GM20000 (cell line): ENCODE results near the gene DIDO1.

Experiments used
- DNase-seq: peaks from one replicate; pipeline ENCODE4 v3.0.0; 2012; ENCODE audit warnings: low spot score
- TF ChIP-seq, protein P1 (sequence below): IDR thresholded peaks from 2 replicates; pipeline ENCODE4 v1.5.1; 2012; ENCODE audit warnings: mild to moderate bottlenecking, control low read depth; ENCODE audit errors: extremely low read depth, missing control alignments

DIDO1 gene

DNA sequence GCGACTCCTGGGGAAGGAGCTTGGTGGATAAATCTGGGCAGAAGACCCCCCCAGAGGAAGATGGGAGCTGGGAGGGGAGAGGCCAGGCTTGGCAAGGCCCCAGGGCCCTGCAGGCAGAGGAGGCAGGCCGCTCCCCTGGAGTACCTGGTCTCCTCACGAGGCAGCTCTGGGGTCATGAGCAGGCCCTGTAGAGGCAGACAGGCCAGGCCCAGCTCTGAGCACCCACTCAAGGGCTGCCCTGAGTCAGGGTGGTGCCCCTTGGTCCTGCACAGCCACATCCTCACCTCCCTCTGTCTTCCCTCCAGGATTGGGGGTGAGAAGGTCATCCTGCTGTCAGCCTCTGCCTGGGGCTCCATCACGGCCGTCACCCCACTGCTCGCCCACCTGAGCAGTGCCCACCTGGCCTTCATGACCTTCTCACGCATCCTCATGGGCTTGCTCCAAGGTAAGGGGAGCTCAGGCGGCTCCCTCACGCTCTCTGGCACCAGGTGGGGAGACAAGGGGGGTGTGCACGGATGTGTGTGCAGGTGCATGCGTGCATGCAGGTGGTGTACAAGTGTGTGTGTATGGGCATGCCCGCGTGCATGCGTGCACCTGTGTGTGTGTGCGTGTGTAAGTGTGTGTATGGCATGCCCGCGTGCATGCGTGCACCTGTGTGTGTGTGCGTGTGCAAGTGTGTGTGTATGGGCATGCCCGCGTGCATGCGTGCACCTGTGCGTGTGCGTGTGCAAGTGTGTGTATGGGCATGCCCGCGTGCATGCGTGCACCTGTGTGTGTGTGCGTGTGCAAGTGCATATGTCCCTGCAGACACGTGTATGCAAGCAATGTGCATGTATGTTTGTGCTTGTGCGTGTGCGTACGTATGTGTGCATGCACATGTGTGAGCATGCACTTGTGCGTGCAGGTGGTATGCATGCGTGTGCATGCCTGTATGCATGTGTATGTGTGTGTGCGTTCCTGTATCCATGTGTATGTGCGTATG is 31.1 kb upstream of the DIDO1 start:
- no peak for DNase-seq
- TF ChIP-seq, protein P1, sequence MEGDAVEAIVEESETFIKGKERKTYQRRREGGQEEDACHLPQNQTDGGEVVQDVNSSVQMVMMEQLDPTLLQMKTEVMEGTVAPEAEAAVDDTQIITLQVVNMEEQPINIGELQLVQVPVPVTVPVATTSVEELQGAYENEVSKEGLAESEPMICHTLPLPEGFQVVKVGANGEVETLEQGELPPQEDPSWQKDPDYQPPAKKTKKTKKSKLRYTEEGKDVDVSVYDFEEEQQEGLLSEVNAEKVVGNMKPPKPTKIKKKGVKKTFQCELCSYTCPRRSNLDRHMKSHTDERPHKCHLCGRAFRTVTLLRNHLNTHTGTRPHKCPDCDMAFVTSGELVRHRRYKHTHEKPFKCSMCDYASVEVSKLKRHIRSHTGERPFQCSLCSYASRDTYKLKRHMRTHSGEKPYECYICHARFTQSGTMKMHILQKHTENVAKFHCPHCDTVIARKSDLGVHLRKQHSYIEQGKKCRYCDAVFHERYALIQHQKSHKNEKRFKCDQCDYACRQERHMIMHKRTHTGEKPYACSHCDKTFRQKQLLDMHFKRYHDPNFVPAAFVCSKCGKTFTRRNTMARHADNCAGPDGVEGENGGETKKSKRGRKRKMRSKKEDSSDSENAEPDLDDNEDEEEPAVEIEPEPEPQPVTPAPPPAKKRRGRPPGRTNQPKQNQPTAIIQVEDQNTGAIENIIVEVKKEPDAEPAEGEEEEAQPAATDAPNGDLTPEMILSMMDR = no peak

DNA sequence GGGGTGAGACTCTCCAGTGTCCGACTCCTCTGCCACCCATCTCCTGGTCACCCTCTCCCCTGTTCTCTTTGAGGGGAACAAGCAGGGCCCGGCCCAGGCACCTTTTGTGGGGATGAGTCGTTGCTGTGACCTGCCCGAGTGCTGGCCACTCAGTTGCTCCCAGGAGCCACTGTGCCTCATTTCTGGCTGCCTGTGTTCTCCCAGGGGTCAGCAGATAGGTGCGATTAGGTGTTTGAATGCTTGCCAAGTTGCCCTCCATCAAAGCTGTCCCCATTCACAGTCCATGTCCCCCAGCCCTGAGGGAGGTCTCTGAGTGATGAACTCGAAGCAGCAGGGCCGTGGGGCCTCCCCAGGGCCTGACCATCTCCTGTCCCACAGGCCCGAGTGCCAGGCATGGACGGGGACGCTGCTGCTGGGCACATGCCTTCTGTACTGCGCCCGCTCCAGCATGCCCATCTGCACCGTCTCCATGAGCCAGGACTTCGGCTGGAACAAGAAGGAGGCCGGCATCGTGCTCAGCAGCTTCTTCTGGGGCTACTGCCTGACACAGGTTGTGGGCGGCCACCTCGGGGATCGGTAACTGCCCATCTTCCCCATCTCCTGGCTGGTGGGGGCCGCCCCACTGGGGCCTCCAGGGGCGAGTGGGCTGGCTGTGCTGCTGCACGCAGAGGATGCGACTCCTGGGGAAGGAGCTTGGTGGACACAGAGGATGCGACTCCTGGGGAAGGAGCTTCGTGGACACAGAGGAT is 30.3 kb upstream of the DIDO1 start:
- no peak for DNase-seq
- TF ChIP-seq, protein P1 = no peak

DNA sequence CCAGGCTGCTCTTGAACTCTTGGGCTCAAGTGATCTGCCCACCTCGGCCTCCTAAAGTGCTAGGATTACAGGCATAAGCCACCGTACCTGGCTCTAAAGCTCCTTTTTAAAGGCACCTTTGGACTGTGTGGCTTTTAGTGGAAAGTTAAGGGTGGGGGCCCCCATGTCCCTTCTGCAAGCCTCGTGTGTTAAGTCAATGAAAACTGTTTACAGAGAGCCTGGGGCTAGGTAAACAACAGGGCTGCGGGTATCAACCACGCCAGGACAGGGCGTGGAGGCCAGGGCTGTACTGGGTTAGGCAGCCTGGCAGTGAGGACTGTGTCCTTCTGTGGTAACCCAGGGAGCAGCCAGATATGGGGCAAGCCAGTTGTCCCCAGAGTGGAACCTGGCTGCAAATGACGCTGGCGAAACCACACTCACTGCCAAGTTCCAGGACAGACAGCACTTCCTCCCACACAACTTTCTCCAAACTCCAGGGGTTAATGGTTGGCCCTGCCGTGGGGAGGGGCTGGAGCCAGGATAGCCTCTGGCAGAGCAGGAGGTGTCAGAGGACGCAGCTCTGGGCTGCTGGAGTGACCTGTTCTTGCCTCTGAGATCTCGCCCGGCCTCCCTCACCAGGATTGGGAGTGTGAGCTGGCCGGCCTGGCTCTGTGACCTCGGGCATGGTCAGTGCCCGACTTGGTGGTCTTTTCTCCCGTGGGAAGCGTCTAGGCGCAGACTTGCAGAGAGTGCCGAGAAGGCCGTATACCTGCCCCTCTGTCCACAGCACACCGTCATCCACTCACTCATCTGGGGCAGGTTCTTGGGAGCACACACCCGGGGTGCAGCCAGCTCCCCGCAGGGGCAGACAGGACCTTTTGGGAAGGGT is 29.4 kb upstream of the DIDO1 start:
- TF ChIP-seq, protein P1 = no peak

DNA sequence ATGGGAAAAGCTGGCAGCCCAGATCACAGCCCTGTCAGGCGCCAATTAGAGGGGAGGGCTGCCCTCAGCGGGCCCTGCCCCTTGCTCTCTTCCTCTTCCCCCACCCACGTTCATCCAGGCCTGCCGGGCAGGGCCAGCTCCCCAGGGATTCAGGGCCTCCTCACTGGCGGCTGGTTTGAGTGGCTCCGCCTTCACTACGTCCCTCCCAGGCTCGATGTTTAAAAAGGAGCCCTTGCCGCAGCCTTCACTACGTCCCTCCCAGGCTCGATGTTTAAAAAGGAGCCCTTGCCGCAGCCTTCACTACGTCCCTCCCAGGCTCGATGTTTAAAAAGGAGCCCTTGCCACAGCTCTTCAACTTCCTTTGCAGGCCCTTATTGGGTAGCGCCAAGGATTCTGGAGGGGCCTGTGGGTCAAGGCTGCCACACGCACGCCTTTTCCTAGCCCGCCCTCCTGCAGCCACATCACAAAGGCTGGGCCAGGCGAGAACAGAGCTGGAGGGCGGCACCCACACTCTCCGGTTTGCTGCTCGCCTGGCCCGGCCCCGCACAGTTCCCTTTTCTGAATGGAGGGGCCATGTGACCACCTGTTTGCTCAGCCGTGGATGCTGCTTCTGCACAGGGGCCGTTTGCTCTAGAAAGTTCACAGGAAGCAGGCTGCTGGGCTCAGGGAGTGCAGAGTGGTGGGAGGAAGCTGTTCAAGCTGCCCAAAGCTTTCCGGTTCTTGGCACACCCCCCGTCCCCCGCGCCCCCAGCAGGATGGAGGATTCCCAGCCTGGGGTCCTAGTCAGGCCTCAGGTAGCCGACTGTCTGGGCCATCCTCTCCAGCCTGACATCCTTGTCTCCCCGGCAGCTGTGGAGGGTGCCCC is 27.8 kb upstream of the DIDO1 start:
- peak; percentile 93 for DNase-seq
- TF ChIP-seq, protein P1 = no peak

More for the DNA sequence above, 29.4 kb upstream of the DIDO1 start:
- DNase-seq = no peak

DNA sequence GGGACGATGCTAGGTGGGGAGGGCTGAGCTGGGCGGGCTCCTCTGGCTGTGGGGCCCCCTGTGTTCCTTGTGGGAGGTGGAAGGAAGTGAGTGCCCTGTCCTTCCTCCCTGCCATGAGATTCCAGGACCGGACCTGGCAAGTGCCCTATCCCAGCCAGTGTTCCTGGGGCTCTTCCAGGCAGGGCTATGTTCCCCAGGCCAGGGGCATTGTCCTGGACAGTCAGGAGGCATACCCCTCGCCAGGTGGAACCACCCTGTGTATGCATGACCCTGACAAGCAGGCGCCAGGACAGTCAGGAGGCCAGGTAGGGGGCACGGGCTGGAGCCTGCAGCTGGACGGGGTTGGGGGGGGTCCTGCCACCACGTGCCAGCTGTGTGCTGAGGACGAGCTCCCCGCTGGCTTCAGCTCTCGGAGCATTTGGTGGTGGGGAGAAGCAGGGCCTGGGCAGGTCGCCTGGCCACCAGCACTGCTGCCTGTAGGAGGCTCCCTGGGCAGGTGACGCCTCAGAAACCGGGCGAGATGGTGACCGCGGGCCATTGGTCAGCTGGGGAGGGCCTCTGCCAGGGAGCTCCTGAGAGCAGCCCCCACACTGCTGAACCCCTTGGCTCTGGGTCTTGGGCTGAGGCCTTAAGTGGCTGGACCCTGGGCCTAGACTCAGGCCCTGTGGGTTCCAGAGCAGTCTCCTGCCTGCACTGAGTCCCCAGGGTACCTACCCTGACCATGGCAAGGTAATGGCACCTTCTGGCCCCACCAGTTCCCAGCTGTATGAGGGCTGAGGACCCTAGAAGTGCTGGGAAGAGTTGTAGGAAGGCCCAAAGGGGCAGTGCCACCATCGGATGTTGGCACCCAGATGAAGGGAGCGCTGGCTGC is 26.9 kb upstream of the DIDO1 start:
- TF ChIP-seq, protein P1 = no peak
- no peak for DNase-seq
